GM20431 (cell line): ENCODE results near the gene NOD2.

Experiments
- in situ Hi-C: fragments of 300-500 bp; cut with MseI, MboI; formaldehyde crosslinking; loops from one replicate; pipeline ENCODE4 v1.15.0; 2020; ENCODE audit warnings: low sequenced_read_pairs; ENCODE audit not compliant: unreplicated experiment

Gene NOD2

DNA sequence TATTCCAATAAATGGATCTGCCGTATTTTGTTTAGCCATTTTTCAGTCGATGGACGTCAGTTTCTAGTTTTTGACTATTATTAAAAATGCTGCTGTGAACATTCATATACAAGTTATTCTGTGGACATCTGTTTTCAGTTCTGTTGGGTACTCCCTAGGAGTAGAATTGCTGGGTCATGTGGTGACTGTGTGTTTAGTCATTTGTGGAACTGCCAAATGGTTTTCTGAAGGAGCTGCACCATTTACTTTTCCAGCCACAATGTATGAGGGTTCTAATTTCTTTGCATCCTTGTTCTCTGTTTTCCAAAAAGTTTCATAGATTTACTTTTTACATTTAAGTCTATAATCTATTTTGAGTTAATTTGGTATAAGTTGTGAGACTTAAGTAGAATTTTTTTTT, 78.0 kb downstream of the NOD2 start:
- in situ Hi-C loops: no loop called here

DNA sequence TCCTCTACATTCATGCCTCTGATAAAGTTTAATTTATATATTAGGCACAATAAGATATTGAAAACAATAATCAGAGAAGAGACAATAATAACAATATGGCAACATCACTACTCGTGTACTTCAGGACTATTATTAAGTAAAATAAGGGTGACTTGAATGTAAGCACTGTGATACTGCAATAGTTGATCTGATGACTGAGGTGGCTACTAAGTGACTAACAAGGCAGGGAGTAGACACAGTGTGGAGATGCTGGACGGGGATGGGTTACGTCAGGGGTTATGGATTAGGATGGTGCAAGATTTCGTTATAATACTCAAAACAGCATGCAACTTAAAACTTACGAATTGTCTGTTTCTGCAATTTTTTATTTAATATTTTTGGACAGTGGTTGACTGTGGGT, 81.0 kb downstream of the NOD2 start:
- in situ Hi-C loops: no loop called here

- in situ Hi-C loops: no loop called here
Measured at GRCh38 chr16:50774960-50775359, 81.6 kb downstream of the NOD2 start.

GRCh38 chr16:50776037-50776436, 82.6 kb downstream of the NOD2 start:
- in situ Hi-C loops: no loop called here

- in situ Hi-C loops: no loop called here
Measured at GRCh38 chr16:50778284-50779163, 85.1 kb downstream of the NOD2 start.

DNA sequence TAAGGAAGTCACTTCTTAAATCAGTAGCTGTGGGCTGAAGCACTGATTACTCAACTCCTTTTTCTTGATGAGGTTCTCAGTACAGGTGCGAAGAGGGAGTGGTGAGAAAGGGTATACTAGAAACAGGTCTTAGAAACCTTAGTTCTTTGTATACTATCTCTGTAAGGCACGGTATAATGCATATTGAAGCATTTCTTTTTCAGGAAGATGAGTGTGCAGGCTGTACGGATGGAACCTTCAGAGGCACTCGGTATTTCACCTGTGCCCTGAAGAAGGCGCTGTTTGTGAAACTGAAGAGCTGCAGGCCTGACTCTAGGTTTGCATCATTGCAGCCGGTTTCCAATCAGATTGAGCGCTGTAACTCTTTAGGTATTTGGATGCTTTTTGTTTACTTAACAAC, 87.6 kb downstream of the NOD2 start:
- in situ Hi-C loops: no loop called here

DNA sequence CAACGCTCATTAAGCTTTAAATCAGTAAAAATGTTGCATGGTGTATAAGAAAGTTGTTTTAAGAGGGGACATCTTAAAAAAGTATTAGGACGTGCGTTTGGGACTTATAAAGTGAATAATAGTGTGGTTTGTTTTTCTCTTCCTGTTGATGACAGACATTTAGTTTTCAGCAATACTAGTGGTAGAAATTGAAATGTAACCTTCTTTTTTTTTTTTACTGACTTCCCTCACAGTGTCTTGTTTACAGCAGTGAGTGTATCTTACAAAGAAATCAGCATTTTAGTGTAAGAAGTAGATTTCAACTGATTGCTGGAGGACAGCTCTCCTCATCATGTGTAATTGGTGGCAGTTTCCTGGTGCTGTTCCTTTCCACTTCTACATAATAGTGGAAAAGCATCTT, 88.1 kb downstream of the NOD2 start:
- in situ Hi-C loops: no loop called here
